Measurements from ENCODE around the gene TAF5L. TPM values are rescaled to one million over a fixed set of nuclear protein-coding genes. Genes with fewer than 3 reads are reported as not detected.
A peak's percentile ranks its signal among the peaks of the same experiment; 100 is the strongest.

The TAF5L gene
- total and polyA plus RNA-seq, 10 of the 15 experiments (the other 5 are each of a cell fraction or from before 2014, with no cell fraction given), result 1.1 to 26.2 (median 19.1) TPM

- TF ChIP-seq IRF3 (IDR thresholded peaks at IDR 0.05), result 0 out of 2 replicates have a peak, but pooled peaks have one; percentile 8
- TF ChIP-seq EED (IDR thresholded peaks at IDR 0.05; ENCODE audit: low read depth), result no peak
- no peak for TF ChIP-seq STAT3 (IDR thresholded peaks at IDR 0.05; ENCODE audit: low read depth, low read length)
- peak; percentile 42 for TF ChIP-seq SIX5 (IDR thresholded peaks at IDR 0.05; ENCODE audit: low read depth, low read length, severe bottlenecking)
- no peak for TF ChIP-seq ZNF217 (IDR thresholded peaks at IDR 0.05)
- 0 out of 2 replicates have a peak, but pooled peaks have one; percentile 36 for TF ChIP-seq SMARCA5 (IDR thresholded peaks at IDR 0.05)
- TF ChIP-seq JUNB (IDR thresholded peaks at IDR 0.05), result no peak
- TF ChIP-seq YY1 (IDR thresholded peaks at IDR 0.05; ENCODE audit: low read depth, low read length), result peak; percentile 84; the same call in 1 of the 2 replicates
- TF ChIP-seq CUX1 (IDR thresholded peaks at IDR 0.05; ENCODE audit: insufficient replicate concordance, low read depth, low read length), result peak; percentile 48
- no peak for TF ChIP-seq SMAD5 (IDR thresholded peaks at IDR 0.05; ENCODE audit: low read depth)
These were observed at the start of gene TAF5L, which contains the start of gene URB2 (continued) for GRCh38 chr1:229625915-229626831.

Measured in GM12878 (cell line).